HG03442 (cell line): ENCODE measurements around the gene MAGEA8.
"Not testable (repeated sequence)": the region's sequence is repeated elsewhere in the genome, so short reads cannot be mapped to it uniquely, and the experiment has no call there.

ENCODE experiments used
- ATAC-seq: cut with Tn5 transposase; IDR thresholded peaks from one replicate; pipeline ENCODE4 v1.9.1; 2021; ENCODE audit warnings: mild to moderate bottlenecking, moderate library complexity; ENCODE audit not compliant: unreplicated experiment

MAGEA8 gene

GRCh38 chrX:149881081-149881711 lies at the start of gene MAGEA8:
Gene MAGEA8, plus strand, starts transcription at chrX:149881183. Its CDS starts 3,090 bp downstream, at chrX:149884273.
- no peak for ATAC-seq

- ATAC-seq: no peak
Observed at GRCh38 chrX:149831473-149831872, 49.5 kb upstream of the MAGEA8 start.

GRCh38 chrX:149836728-149837127 lies 44.3 kb upstream of the MAGEA8 start:
- not testable (repeated sequence) for ATAC-seq

- ATAC-seq: no peak
Observed at GRCh38 chrX:149837167-149837566, 43.8 kb upstream of the MAGEA8 start.

GRCh38 chrX:149837639-149838038 lies 43.3 kb upstream of the MAGEA8 start:
- no peak for ATAC-seq

GRCh38 chrX:149841929-149842328 lies 39.1 kb upstream of the MAGEA8 start:
- no peak for ATAC-seq

GRCh38 chrX:149845385-149845784 lies 35.6 kb upstream of the MAGEA8 start:
- ATAC-seq: no peak

- ATAC-seq: no peak
Observed at GRCh38 chrX:149846789-149847188, 34.2 kb upstream of the MAGEA8 start.

GRCh38 chrX:149848855-149849254 lies 32.1 kb upstream of the MAGEA8 start:
- ATAC-seq: no peak

- no peak for ATAC-seq
Observed at GRCh38 chrX:149849787-149850186, 31.2 kb upstream of the MAGEA8 start.

- no peak for ATAC-seq
Observed at GRCh38 chrX:149851864-149852263, 29.1 kb upstream of the MAGEA8 start.

GRCh38 chrX:149853925-149854324 lies 27.1 kb upstream of the MAGEA8 start:
- ATAC-seq: no peak

- ATAC-seq: no peak
Observed at GRCh38 chrX:149858592-149858991, 22.4 kb upstream of the MAGEA8 start.

- no peak for ATAC-seq
Observed at GRCh38 chrX:149860445-149860844, 20.5 kb upstream of the MAGEA8 start.

- ATAC-seq: no peak
Observed at GRCh38 chrX:149865390-149865789, 15.6 kb upstream of the MAGEA8 start.

GRCh38 chrX:149867488-149867887 lies 13.5 kb upstream of the MAGEA8 start:
- no peak for ATAC-seq

- no peak for ATAC-seq
Observed at GRCh38 chrX:149870840-149871239, 10.1 kb upstream of the MAGEA8 start.

GRCh38 chrX:149871433-149871832 lies 9.6 kb upstream of the MAGEA8 start:
- ATAC-seq: no peak

GRCh38 chrX:149871940-149872339 lies 9.0 kb upstream of the MAGEA8 start:
- ATAC-seq: peak; percentile 99

- ATAC-seq: no peak
Observed at GRCh38 chrX:149877157-149877556, 3.8 kb upstream of the MAGEA8 start.

- ATAC-seq: no peak
Observed at GRCh38 chrX:149877636-149878035, 3.3 kb upstream of the MAGEA8 start.

GRCh38 chrX:149890828-149891227 lies 9.8 kb downstream of the MAGEA8 start:
- ATAC-seq: not testable (repeated sequence)

- ATAC-seq: no peak
Observed at GRCh38 chrX:149898554-149898953, 17.6 kb downstream of the MAGEA8 start.
